ENCODE measurements around the gene SH2D3C. TPM values are rescaled to one million over a fixed set of nuclear protein-coding genes. Genes with fewer than 3 reads are reported as not detected.

SH2D3C gene
- total RNA-seq, 2 donors from 2014 or later = 39.3 to 39.5 TPM

- Mint-ChIP-seq H3K9me3 (no peaks in the 10 kb centered on the region), H3K36me3 (peaks cover 26 to 27% of the 10 kb centered on the region in 2 donors), H3K27ac (peak overlapping the region; percentile 96 to 98)
- no peak for ATAC-seq
- DNase-seq (ENCODE audit: low spot score in 2 of 2) = no peak
Observed at GRCh38 chr9:127777368-127777980, 992 bp downstream of the SH2D3C start.

GRCh38 chr9:127776924-127777289 is 1.6 kb downstream of the SH2D3C start:
- no peak for DNase-seq (ENCODE audit: low spot score in 2 of 2)
- Mint-ChIP-seq H3K36me3 (peaks cover 26 to 27% of the 10 kb centered on the region in 2 donors), H3K27ac (peak overlapping the region; percentile 92 to 98), H3K9me3 (no peaks in the 10 kb centered on the region)
- ATAC-seq = no peak

- ATAC-seq = peak; percentile 33 to 44
- Mint-ChIP-seq H3K27ac (peak overlapping the region; percentile 92 to 98), H3K36me3 (peaks cover 26 to 27% of the 10 kb centered on the region in 2 donors), H3K9me3 (no peaks in the 10 kb centered on the region)
- peak; percentile 67 to 82 for DNase-seq (ENCODE audit: low spot score in 2 of 2)
Observed at GRCh38 chr9:127776195-127776923, 2.1 kb downstream of the SH2D3C start.

- no peak overlapping the region for H3K27ac Mint-ChIP-seq
Observed at GRCh38 chr9:127773981-127774380, 4.5 kb downstream of the SH2D3C start.

GRCh38 chr9:127773272-127773671 is 5.2 kb downstream of the SH2D3C start:
- peaks cover 24 to 35% of the 10 kb centered on the region in 2 donors for H3K36me3 Mint-ChIP-seq
- H3K9me3 Mint-ChIP-seq = no peaks in the 10 kb centered on the region
- no peak overlapping the region for H3K27ac Mint-ChIP-seq
- no peak for DNase-seq (ENCODE audit: low spot score in 2 of 2)
- no peak for ATAC-seq

More at GRCh38 chr9:127773981-127774380, 4.5 kb downstream of the SH2D3C start:
- Mint-ChIP-seq H3K9me3 (no peaks in the 10 kb centered on the region), H3K36me3 (peaks cover 27 to 29% of the 10 kb centered on the region in 2 donors)
- DNase-seq (ENCODE audit: low spot score in 2 of 2) (no peak), ATAC-seq (no peak)

GRCh38 chr9:127772603-127773002 is 5.9 kb downstream of the SH2D3C start:
- peaks cover 17 to 36% of the 10 kb centered on the region in 2 donors for H3K36me3 Mint-ChIP-seq

GRCh38 chr9:127771570-127772189 is 6.8 kb downstream of the SH2D3C start:
- DNase-seq (ENCODE audit: low spot score in 2 of 2) (no peak), ATAC-seq (no peak)
- peak overlapping the region; percentile 76 to 92 for H3K27ac Mint-ChIP-seq
- H3K36me3 Mint-ChIP-seq = peaks cover 8 to 35% of the 10 kb centered on the region in 2 donors
- no peaks in the 10 kb centered on the region for H3K9me3 Mint-ChIP-seq

More at GRCh38 chr9:127772603-127773002, 5.9 kb downstream of the SH2D3C start:
- no peak overlapping the region for H3K27ac Mint-ChIP-seq
- no peaks in the 10 kb centered on the region for H3K9me3 Mint-ChIP-seq
- ATAC-seq (no peak), DNase-seq (ENCODE audit: low spot score in 2 of 2) (no peak)

- peak overlapping the region; percentile 76 to 92 for H3K27ac Mint-ChIP-seq
- peak; percentile 97 to 98 for DNase-seq (ENCODE audit: low spot score in 2 of 2)
- ATAC-seq = peak; percentile 89 to 97
- peaks cover 5 to 37% of the 10 kb centered on the region in 2 donors for H3K36me3 Mint-ChIP-seq
- no peaks in the 10 kb centered on the region for H3K9me3 Mint-ChIP-seq
Observed at GRCh38 chr9:127770905-127771569, 7.4 kb downstream of the SH2D3C start.

GRCh38 chr9:127770583-127770904 is 7.9 kb downstream of the SH2D3C start:
- Mint-ChIP-seq H3K36me3 (peaks cover 5 to 42% of the 10 kb centered on the region in 2 donors), H3K9me3 (no peaks in the 10 kb centered on the region), H3K27ac (peak overlapping the region; percentile 76 to 92)
- ATAC-seq (no peak), DNase-seq (ENCODE audit: low spot score in 2 of 2) (no peak)

GRCh38 chr9:127769929-127770582 is 8.4 kb downstream of the SH2D3C start:
- H3K9me3 Mint-ChIP-seq = no peaks in the 10 kb centered on the region
- ATAC-seq = no peak
- peak overlapping the region; percentile 76 to 92 for H3K27ac Mint-ChIP-seq
- H3K36me3 Mint-ChIP-seq = peaks cover 5 to 47% of the 10 kb centered on the region in 2 donors
- no peak for DNase-seq (ENCODE audit: low spot score in 2 of 2)

- ATAC-seq = no peak
- peak overlapping the region; percentile 75 to 80 for H3K27ac Mint-ChIP-seq
- peaks cover 3 to 42% of the 10 kb centered on the region in 2 donors for H3K36me3 Mint-ChIP-seq
Observed at GRCh38 chr9:127769101-127769500, 9.4 kb downstream of the SH2D3C start.

GRCh38 chr9:127768698-127769097 is 9.8 kb downstream of the SH2D3C start:
- Mint-ChIP-seq H3K36me3 (peaks cover 0 to 38% of the 10 kb centered on the region in 2 donors), H3K9me3 (no peaks in the 10 kb centered on the region), H3K27ac (peak overlapping the region; percentile 75 to 80)
- no peak for DNase-seq (ENCODE audit: low spot score in 2 of 2)
- ATAC-seq = no peak

More at GRCh38 chr9:127769101-127769500, 9.4 kb downstream of the SH2D3C start:
- H3K9me3 Mint-ChIP-seq = no peaks in the 10 kb centered on the region
- no peak for DNase-seq (ENCODE audit: low spot score in 2 of 2)

- Mint-ChIP-seq H3K9me3 (no peaks in the 10 kb centered on the region), H3K36me3 (peaks cover 0 to 37% of the 10 kb centered on the region in 2 donors), H3K27ac (peak overlapping the region; percentile 75 to 90)
- DNase-seq (ENCODE audit: low spot score in 2 of 2) (no peak), ATAC-seq (no peak)
Observed at GRCh38 chr9:127767909-127768331, 10.5 kb downstream of the SH2D3C start.

- no peak for DNase-seq (ENCODE audit: low spot score in 2 of 2)
- Mint-ChIP-seq H3K36me3 (peaks cover 0 to 37% of the 10 kb centered on the region in 2 donors), H3K27ac (peak overlapping the region; percentile 75 to 90)
Observed at GRCh38 chr9:127767410-127767809, 11.1 kb downstream of the SH2D3C start.

GRCh38 chr9:127765418-127765817 is 13.0 kb downstream of the SH2D3C start:
- no peak for DNase-seq (ENCODE audit: low spot score in 2 of 2)
- ATAC-seq = no peak
- Mint-ChIP-seq H3K36me3 (peaks cover 0 to 37% of the 10 kb centered on the region in 2 donors), H3K9me3 (no peaks in the 10 kb centered on the region), H3K27ac (peak overlapping the region in 1 of 2 donors; percentile 78)

More at GRCh38 chr9:127767410-127767809, 11.1 kb downstream of the SH2D3C start:
- no peak for ATAC-seq
- no peaks in the 10 kb centered on the region for H3K9me3 Mint-ChIP-seq

- H3K27ac Mint-ChIP-seq = peak overlapping the region; percentile 78 to 79
- no peak for DNase-seq (ENCODE audit: low spot score in 2 of 2)
- peaks cover 0 to 33% of the 10 kb centered on the region in 2 donors for H3K36me3 Mint-ChIP-seq
- peak; percentile 56 to 58 for ATAC-seq
- no peaks in the 10 kb centered on the region for H3K9me3 Mint-ChIP-seq
Observed at GRCh38 chr9:127763918-127764384, 14.5 kb downstream of the SH2D3C start.

All from activated naive CD4-positive, alpha-beta T cell treated with anti-CD3 and anti-CD28 coated beads, Interleukin-2, amount 50 U/mL, for 72 hours (primary cell).